K562 (cell line): ENCODE results near the gene JUNB. TPM values are rescaled to one million over a fixed set of nuclear protein-coding genes. Genes with fewer than 3 reads are reported as not detected.

Experiments
- KLF13 ChIP-seq: fragments of 450-650 bp; IDR thresholded peaks from 2 replicates; pipeline ENCODE4 v1.6.1; 2016; ENCODE audit warnings: missing genetic modification characterization, low read depth, mild to moderate bottlenecking, missing compliant biosample characterization, moderate library complexity, borderline replicate concordance
- PBX2 ChIP-seq, 2 experiments: IDR thresholded peaks in 1 of 2; conservative IDR thresholded peaks in 1 of 2; 2 replicates each; pipeline ENCODE4 v1.6.1; 2016; ENCODE audit warnings: low read depth in 2 of 2, mild to moderate bottlenecking in 1 of 2, missing compliant biosample characterization in 1 of 2, missing genetic modification characterization in 1 of 2, moderate library complexity in 1 of 2
- RNF219 ChIP-seq: fragments of 250-450 bp; sonication (Bioruptor Pico); IDR thresholded peaks from 2 replicates; pipeline ENCODE4 v1.5.0; 2022; ENCODE audit warnings: mild to moderate bottlenecking
- ZBED1 ChIP-seq: IDR thresholded peaks from 2 replicates; pipeline ENCODE4 v1.6.1; 2014
- ZBTB9 ChIP-seq: fragments of 450-650 bp; formaldehyde crosslinking; IDR thresholded peaks from 2 replicates; pipeline ENCODE4 v1.4.0; 2020; ENCODE audit warnings: mild to moderate bottlenecking, moderate library complexity
- ZNF561 ChIP-seq: fragments of 450-650 bp; formaldehyde crosslinking; conservative IDR thresholded peaks from 2 replicates; pipeline ENCODE4 v1.4.0; 2020; ENCODE audit warnings: mild to moderate bottlenecking, moderate library complexity
- polyA plus RNA-seq, 8 experiments: library from polyadenylated mRNA; depleted of rRNA in 4 of 8; stranded (reverse) in 5 of 8; unstranded in 3 of 8; fragments of >200 nt; fragmentation: Nextera tagmentation in 2 of 8; fragmentation: Illumina TruSeq in 1 of 8; extraction: Ambion mirVana in 2 of 8; extraction: Trizol in 1 of 8; gene quantifications; 2 replicates each; pipeline versions ENCODE4 v1.2.1 to v1.2.3, GENCODE V29; 2011 to 2014; ENCODE audit warnings: inconsistent platforms in 1 of 8, missing spikeins in 1 of 8
- total RNA-seq, 7 experiments: library from RNA; depleted of rRNA in 6 of 7; stranded (reverse); fragments of >200 nt in 6 of 7; fragmentation: Illumina TruSeq in 2 of 7; extraction: Trizol in 2 of 7; gene quantifications; 2 replicates each; pipeline versions ENCODE4 v1.2.1 to v1.2.3, GENCODE V29; 2011 to 2021; ENCODE audit warnings: low replicate concordance in 1 of 7
- TF ChIP-seq, protein P1 (sequence below): sonication (generic); formaldehyde crosslinking; IDR thresholded peaks from 2 replicates; pipeline ENCODE4 v1.8.0; 2023; ENCODE audit warnings: mild to moderate bottlenecking, missing genetic modification reagents
- TF ChIP-seq, protein P2 (sequence below): sonication (generic); formaldehyde crosslinking; IDR thresholded peaks from 2 replicates; pipeline ENCODE4 v1.8.1; 2023; ENCODE audit warnings: mild to moderate bottlenecking, missing genetic modification reagents
- TF ChIP-seq, protein P3 (sequence below): sonication (generic); formaldehyde crosslinking; IDR thresholded peaks from 2 replicates; pipeline ENCODE4 v1.8.1; 2023; ENCODE audit warnings: mild to moderate bottlenecking, missing genetic modification reagents

JUNB gene
- total and polyA plus RNA-seq, 9 of the 15 experiments (the other 6 are each of a cell fraction or from before 2014, with no cell fraction given): 0.23 to 88.1 (median 13.1) TPM

GRCh38 chr19:12825254-12826131 lies 34.2 kb downstream of the JUNB start (continued):
- TF ChIP-seq PBX2 (CRISPR knock-in tag; IDR thresholded peaks at IDR 0.05; ENCODE audit: low read depth) (0 out of 2 replicates have a peak, but pooled peaks have one; percentile 18), PBX2 (tag; conservative IDR thresholded peaks at IDR 0.05; ENCODE audit: low read depth) (no peak), ZBTB9 (CRISPR knock-in tag) (no peak), RNF219 (CRISPR knock-in tag) (no peak), KLF13 (tag) (no peak), ZBED1 (no peak), ZNF561 (CRISPR knock-in tag) (no peak)
- TF ChIP-seq, protein P1, sequence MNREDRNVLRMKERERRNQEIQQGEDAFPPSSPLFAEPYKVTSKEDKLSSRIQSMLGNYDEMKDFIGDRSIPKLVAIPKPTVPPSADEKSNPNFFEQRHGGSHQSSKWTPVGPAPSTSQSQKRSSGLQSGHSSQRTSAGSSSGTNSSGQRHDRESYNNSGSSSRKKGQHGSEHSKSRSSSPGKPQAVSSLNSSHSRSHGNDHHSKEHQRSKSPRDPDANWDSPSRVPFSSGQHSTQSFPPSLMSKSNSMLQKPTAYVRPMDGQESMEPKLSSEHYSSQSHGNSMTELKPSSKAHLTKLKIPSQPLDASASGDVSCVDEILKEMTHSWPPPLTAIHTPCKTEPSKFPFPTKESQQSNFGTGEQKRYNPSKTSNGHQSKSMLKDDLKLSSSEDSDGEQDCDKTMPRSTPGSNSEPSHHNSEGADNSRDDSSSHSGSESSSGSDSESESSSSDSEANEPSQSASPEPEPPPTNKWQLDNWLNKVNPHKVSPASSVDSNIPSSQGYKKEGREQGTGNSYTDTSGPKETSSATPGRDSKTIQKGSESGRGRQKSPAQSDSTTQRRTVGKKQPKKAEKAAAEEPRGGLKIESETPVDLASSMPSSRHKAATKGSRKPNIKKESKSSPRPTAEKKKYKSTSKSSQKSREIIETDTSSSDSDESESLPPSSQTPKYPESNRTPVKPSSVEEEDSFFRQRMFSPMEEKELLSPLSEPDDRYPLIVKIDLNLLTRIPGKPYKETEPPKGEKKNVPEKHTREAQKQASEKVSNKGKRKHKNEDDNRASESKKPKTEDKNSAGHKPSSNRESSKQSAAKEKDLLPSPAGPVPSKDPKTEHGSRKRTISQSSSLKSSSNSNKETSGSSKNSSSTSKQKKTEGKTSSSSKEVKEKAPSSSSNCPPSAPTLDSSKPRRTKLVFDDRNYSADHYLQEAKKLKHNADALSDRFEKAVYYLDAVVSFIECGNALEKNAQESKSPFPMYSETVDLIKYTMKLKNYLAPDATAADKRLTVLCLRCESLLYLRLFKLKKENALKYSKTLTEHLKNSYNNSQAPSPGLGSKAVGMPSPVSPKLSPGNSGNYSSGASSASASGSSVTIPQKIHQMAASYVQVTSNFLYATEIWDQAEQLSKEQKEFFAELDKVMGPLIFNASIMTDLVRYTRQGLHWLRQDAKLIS: no peak
- TF ChIP-seq, protein P2, sequence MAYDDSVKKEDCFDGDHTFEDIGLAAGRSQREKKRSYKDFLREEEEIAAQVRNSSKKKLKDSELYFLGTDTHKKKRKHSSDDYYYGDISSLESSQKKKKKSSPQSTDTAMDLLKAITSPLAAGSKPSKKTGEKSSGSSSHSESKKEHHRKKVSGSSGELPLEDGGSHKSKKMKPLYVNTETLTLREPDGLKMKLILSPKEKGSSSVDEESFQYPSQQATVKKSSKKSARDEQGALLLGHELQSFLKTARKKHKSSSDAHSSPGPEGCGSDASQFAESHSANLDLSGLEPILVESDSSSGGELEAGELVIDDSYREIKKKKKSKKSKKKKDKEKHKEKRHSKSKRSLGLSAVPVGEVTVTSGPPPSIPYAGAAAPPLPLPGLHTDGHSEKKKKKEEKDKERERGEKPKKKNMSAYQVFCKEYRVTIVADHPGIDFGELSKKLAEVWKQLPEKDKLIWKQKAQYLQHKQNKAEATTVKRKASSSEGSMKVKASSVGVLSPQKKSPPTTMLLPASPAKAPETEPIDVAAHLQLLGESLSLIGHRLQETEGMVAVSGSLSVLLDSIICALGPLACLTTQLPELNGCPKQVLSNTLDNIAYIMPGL (CRISPR knock-in tag): no peak
- TF ChIP-seq, protein P3, sequence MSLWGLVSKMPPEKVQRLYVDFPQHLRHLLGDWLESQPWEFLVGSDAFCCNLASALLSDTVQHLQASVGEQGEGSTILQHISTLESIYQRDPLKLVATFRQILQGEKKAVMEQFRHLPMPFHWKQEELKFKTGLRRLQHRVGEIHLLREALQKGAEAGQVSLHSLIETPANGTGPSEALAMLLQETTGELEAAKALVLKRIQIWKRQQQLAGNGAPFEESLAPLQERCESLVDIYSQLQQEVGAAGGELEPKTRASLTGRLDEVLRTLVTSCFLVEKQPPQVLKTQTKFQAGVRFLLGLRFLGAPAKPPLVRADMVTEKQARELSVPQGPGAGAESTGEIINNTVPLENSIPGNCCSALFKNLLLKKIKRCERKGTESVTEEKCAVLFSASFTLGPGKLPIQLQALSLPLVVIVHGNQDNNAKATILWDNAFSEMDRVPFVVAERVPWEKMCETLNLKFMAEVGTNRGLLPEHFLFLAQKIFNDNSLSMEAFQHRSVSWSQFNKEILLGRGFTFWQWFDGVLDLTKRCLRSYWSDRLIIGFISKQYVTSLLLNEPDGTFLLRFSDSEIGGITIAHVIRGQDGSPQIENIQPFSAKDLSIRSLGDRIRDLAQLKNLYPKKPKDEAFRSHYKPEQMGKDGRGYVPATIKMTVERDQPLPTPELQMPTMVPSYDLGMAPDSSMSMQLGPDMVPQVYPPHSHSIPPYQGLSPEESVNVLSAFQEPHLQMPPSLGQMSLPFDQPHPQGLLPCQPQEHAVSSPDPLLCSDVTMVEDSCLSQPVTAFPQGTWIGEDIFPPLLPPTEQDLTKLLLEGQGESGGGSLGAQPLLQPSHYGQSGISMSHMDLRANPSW: no peak
